Fibroblast of skin of scalp (primary cell): Measurements from ENCODE around the gene SSTR1. TPM values are rescaled to one million over a fixed set of nuclear protein-coding genes. Genes with fewer than 3 reads are reported as not detected.
"Not testable (repeated sequence)": the region's sequence is repeated elsewhere in the genome, so short reads cannot be mapped to it uniquely, and the experiment has no call there.

Experiments used
- DNase-seq: peaks from one replicate; pipeline ENCODE4 v3.0.0-alpha.2; 2013
- polyA plus RNA-seq, 2 experiments: library from polyadenylated mRNA; unstranded; fragments of 120-200 nt; gene quantifications; one replicate each; pipeline ENCODE4 v1.2.1, GENCODE V29; 2013; ENCODE audit not compliant: insufficient read length in 2 of 2

The SSTR1 gene
- polyA plus RNA-seq (2013, experiment 1 of 2; ENCODE audit: insufficient read length) = 3.1 TPM
- 3.1 TPM for polyA plus RNA-seq (2013, experiment 2 of 2; ENCODE audit: insufficient read length)

- DNase-seq = no peak
Measured at GRCh38 chr14:38207736-38208617, at the start of gene SSTR1. Gene SSTR1 (plus strand): TSS chr14:38207904. CDS start chr14:38209390, 1,486 bp downstream.

DNA sequence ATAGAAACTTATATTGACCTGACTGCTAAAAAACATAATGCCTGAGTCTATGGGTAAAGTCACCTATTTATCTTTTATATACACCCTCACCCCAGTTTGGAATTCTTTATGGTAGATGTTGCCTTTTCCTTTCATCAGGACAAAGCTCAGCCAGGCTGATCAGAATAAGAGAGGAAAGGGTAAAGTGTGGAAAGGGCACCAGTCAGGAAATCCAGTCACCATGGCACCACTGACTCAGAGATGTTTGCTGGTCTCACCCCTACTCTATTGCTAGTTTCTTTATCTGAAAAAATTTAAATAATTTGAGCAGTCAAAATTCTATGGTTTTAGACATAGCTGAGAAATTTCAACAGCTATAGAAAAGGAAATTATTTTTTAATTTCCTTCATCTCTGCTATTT lies 49.2 kb upstream of the SSTR1 start:
- no peak for DNase-seq

- DNase-seq = no peak
Measured at GRCh38 chr14:38168416-38168815, 39.3 kb upstream of the SSTR1 start.

GRCh38 chr14:38171197-38171596 lies 36.5 kb upstream of the SSTR1 start:
- no peak for DNase-seq

GRCh38 chr14:38174711-38175110 lies 33.0 kb upstream of the SSTR1 start:
- DNase-seq = no peak

DNA sequence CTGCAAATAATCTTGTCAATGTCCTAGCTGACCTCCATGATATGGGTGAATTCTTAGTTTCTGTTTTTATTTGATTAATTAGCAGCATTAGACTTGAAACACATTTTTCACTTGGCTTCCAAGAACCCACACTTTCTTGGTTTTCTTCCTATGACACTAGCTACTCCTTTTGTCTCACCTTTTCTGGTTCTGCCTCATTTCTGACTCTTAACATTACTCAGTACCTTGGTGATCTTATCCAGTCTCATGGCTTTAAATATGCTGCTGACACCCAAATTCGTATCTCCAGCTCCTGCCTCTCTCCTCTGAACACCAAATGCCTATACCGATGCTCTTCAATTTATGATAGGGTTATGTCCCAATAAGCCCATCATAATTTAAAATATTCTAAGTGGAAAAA lies 32.0 kb upstream of the SSTR1 start:
- no peak for DNase-seq

GRCh38 chr14:38176379-38176778 lies 31.3 kb upstream of the SSTR1 start:
- no peak for DNase-seq

- DNase-seq = no peak
Measured at GRCh38 chr14:38184132-38184531, 23.6 kb upstream of the SSTR1 start.

GRCh38 chr14:38185671-38186070 lies 22.0 kb upstream of the SSTR1 start:
- DNase-seq = no peak

DNA sequence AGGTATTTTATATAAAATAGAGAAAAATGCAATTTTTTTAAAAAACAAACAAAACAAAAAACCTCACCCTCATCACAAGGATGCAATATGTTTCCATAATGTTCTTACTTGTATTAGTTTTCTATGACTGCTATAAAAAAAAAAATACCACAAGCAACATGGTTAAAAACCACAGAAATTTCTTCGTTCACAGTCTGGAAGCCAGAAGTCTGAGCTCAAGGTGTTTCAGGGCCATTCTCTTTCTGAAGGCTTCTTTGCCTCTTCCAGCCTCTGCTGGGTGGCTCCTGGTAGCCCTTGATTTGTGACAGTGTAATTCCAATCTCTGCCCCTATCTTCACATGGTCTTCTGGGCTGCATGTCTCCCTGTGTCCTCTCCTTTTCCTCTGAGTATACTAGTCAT lies 21.5 kb upstream of the SSTR1 start:
- no peak for DNase-seq

GRCh38 chr14:38187528-38187927 lies 20.2 kb upstream of the SSTR1 start:
- no peak for DNase-seq

- no peak for DNase-seq
Measured at GRCh38 chr14:38189930-38190726, 17.6 kb upstream of the SSTR1 start.

DNA sequence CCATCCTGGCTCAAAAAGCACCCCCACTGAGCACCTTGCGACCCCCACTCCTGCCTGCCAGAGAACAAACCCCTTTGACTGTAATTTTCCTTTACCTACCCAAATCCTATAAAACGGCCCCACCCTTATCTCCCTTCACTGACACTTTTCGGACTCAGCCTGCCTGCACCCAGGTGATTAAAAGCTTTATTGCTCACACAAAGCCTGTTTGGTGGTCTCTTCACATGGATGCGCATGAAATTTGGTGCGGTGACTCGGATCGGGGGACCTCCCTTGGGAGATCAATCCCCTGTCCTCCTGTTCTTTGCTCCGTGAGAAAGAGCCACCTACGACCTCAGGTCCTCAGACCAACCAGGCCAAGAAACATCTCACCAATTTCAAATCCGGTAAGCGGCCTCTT lies 16.9 kb upstream of the SSTR1 start:
- not testable (repeated sequence) for DNase-seq

- DNase-seq = not testable (repeated sequence)
Measured at GRCh38 chr14:38191491-38191890, 16.2 kb upstream of the SSTR1 start.

DNA sequence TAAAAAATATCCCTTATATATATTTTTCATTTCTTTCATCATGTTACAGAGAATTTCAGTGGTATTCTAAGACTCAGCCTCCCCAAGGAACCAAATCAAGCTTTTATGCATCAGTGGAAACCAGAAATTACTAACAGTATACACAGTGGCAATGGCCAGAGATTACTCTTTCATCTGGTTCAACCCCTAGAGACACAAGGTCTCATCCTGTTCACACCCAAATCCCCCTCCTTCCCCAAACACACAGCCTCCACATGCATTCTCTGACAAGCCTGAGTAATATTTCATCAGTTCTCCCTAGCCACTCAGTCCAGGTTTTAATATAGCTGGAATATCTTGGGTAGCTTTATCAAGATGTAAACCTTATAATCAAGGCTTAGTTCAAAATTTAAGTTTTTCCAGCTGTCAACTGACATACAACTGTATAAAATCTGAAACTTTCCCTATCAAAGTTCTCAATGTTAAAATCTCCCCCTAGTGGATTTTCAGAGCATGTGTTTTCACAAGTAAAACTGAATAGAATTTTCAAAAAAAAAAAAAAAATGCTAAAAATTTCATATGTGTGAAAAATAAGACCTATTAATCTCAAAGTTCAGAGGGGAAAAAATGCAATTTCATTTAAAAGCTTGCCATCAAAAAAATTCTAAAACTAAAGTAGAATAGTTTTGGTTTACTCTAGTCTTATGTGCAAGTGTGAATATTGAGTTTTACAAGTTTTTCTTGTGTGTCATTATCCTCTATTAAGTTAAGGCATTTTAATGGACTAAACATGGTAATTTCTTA lies 10.5 kb upstream of the SSTR1 start:
- DNase-seq = peak; percentile 82

DNA sequence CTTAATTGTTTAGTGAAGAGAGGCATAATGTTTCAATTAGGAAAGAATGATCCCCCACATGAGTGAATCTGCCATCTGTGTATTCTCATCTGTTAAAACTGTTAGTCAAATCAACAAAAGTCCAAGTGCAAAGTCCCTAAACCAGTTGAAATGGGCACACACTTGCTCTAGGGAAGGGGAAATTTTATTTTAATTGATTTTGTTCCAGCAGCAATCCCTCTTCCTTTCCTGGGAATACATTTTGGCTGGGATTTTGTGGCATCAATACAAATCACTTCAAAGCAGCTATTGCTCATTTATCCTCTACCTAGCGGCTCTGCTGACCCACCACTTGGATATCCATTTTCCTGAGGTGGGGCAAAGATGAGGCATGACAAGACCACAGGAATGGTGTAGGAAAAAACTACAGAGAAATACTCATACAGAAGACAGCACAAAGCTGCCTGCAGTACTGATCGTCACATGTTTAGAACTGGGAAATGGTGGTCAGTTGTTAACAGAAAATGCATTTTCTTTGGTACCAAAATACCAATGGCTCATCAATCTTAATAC lies 9.8 kb upstream of the SSTR1 start:
- peak; percentile 62 for DNase-seq

DNA sequence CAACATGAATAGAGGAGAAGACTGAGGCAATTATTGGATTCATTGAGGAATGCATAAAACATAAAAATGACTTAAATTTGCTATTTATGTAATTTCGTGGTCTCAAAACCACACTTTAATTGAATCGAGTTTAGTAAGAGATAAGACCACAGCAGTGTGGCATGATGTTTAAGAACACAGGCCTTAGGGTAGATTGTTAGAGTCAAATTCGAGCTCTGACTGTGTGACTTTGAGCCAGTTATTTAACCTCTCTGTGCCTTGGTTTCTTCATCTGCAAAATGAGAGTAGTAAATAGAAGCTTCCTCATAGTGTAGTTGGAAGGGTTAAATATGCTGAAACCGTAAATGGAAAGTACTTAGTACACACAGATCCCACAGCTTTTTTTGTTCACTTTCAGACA lies 9.3 kb upstream of the SSTR1 start:
- DNase-seq = no peak

DNA sequence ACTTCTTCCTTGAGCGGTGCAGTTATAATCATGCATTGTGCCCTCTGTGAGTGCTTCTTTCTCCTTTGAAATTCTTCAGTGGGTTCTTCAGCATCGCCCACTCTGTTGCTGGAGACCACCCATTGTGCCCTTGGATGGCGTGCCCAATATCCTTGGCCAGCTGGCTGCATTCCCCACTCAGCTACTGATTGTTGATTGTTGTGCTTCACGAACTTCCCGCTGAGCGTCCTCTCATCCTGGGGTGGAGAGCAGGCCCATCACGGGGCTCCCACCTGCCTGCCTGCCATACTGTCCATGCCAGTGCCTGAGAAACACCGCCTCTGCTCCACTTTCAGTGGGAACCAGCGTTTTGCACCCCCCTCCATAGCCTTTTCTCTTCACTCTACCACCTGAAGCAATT lies 8.6 kb upstream of the SSTR1 start:
- no peak for DNase-seq

GRCh38 chr14:38199739-38200138 lies 8.0 kb upstream of the SSTR1 start:
- no peak for DNase-seq

- DNase-seq = no peak
Measured at GRCh38 chr14:38201137-38201828, 6.4 kb upstream of the SSTR1 start.

GRCh38 chr14:38202444-38203191 lies 5.1 kb upstream of the SSTR1 start:
- no peak for DNase-seq
